CD4-positive, alpha-beta T cell (primary cell): ENCODE measurements around the gene MEIG1. TPM values are rescaled to one million over a fixed set of nuclear protein-coding genes. Genes with fewer than 3 reads are reported as not detected.
A peak's percentile ranks its signal among the peaks of the same experiment; 100 is the strongest.

Experiments used
- ATAC-seq: fragments of 200-7000 bp; cut with Tn5 transposase; one replicate; pipeline ENCODE4 v1.10.0; 2022; ENCODE audit warnings: mild to moderate bottlenecking; ENCODE audit not compliant: poor library complexity
- CTCF ChIA-PET: fragments of 350-600 bp; sonication (Branson Sonifier 250); formaldehyde crosslinking; loops from one replicate; lab custom pipeline; 2021; ENCODE audit warnings: antibody characterized with exemption, inconsistent platforms; lab: Charles Lee
- POLR2A ChIA-PET: fragments of 350-600 bp; sonication (Branson Sonifier 250); formaldehyde crosslinking; loops from one replicate; lab custom pipeline; 2021; ENCODE audit warnings: antibody characterized with exemption, inconsistent platforms; lab: Charles Lee
- DNase-seq, 14 experiments: peaks; one replicate each; pipeline ENCODE4 v3.0.0-alpha.2; 2013 to 2020; ENCODE audit warnings: mixed read lengths in 2 of 14
- H3K27ac ChIP-seq, 2 donors: one replicate each; pipeline versions ENCODE4 v1.5.1 to v1.7.0; 2013; ENCODE audit warnings: low read length in 2 of 2, low read depth in 1 of 2, mild to moderate bottlenecking in 1 of 2
- H3K27me3 ChIP-seq, 2 experiments: 1 replicate in 1 of 2; 2 replicates in 1 of 2; pipeline versions ENCODE4 v1.6.1 to v1.7.0; 2013; ENCODE audit warnings: low read length in 2 of 2, control low read depth in 1 of 2, mild to moderate bottlenecking in 1 of 2, moderate library complexity in 1 of 2; ENCODE audit not compliant: insufficient read depth in 2 of 2, control insufficient read depth in 1 of 2
- H3K36me3 ChIP-seq: one replicate; pipeline ENCODE4 v1.6.1; 2013; ENCODE audit warnings: low read length, control low read depth; ENCODE audit not compliant: insufficient read depth
- H3K4me1 ChIP-seq: one replicate; pipeline ENCODE4 v1.6.1; 2013; ENCODE audit warnings: low read length, control low read depth; ENCODE audit not compliant: insufficient read depth
- H3K4me3 ChIP-seq: one replicate; pipeline ENCODE4 v1.5.1; 2013; ENCODE audit warnings: mild to moderate bottlenecking, low read length, moderate library complexity
- H3K9me3 ChIP-seq, 2 experiments: 1 replicate in 1 of 2; 2 replicates in 1 of 2; pipeline versions ENCODE4 v1.6.1 to v1.7.0; 2013; ENCODE audit warnings: low read length in 2 of 2, mild to moderate bottlenecking in 2 of 2, control low read depth in 1 of 2, moderate library complexity in 1 of 2; ENCODE audit not compliant: control insufficient read depth in 1 of 2, insufficient read depth in 1 of 2
- H3K27ac Mint-ChIP-seq: one replicate; pipeline ENCODE4 v1.8.0; 2020; ENCODE audit warnings: mixed read lengths
- H3K27me3 Mint-ChIP-seq: one replicate; pipeline ENCODE4 v1.8.0; 2021; ENCODE audit warnings: mixed read lengths
- H3K36me3 Mint-ChIP-seq: one replicate; pipeline ENCODE4 v1.8.0; 2021; ENCODE audit warnings: low read depth, mixed read lengths
- H3K4me1 Mint-ChIP-seq: one replicate; pipeline ENCODE4 v1.8.0; 2021; ENCODE audit warnings: low read depth, mixed read lengths
- H3K4me3 Mint-ChIP-seq: one replicate; pipeline ENCODE4 v1.8.0; 2020; ENCODE audit warnings: mild to moderate bottlenecking, mixed read lengths
- H3K9me3 Mint-ChIP-seq: one replicate; pipeline ENCODE4 v1.8.0; 2020; ENCODE audit warnings: mixed read lengths
- CTCF ChIP-seq: fragments of 200-600 bp; IDR thresholded peaks from one replicate; pipeline ENCODE4 v1.8.0; 2022; ENCODE audit warnings: antibody characterized with exemption, mild to moderate bottlenecking
- intact Hi-C, 2 experiments: fragments of 100-400 bp; cut with DNase I in 1 of 2; cut with micrococcal nuclease in 1 of 2; formaldehyde crosslinking; loops; one replicate each; pipeline versions ENCODE4 v1.15.1 to v1.9.0; 2023 to 2025; cut with DNase I, micrococcal nuclease
- total RNA-seq, 174 experiments: library from RNA in 2 of 174; stranded (reverse) in 2 of 174; gene quantifications; one replicate each; pipeline ENCODE4 v1.2.3 and lab custom pipeline; 2021 to 2026

The MEIG1 gene
- total RNA-seq, 2 experiments from 2014 or later: not detected

GRCh38 chr10:14916600-14916999 is 42.6 kb upstream of the MEIG1 start:
- POLR2A ChIA-PET: no interaction called here
- Mint-ChIP-seq H3K4me1 (peaks cover 20% of the 10 kb centered on the region), H3K27ac (peak overlapping the region; percentile 65), H3K27me3 (no peaks in the 10 kb centered on the region), H3K9me3 (peaks cover 5% of the 10 kb centered on the region), H3K4me3 (no peak overlapping the region), H3K36me3 (peaks cover 98% of the 10 kb centered on the region)
- Histone ChIP-seq H3K27me3 (no peaks in the 10 kb centered on the region), H3K27ac (no peak overlapping the region), H3K4me3 (no peak overlapping the region), H3K36me3 (peaks cover 86% of the 10 kb centered on the region), H3K9me3 (peaks cover 4 to 17% of the 10 kb centered on the region in 2 experiments), H3K4me1 (no peaks in the 10 kb centered on the region)
- TF ChIP-seq CTCF: no peak
- intact Hi-C loops: no loop called here
- no peak for ATAC-seq
- CTCF ChIA-PET: no interaction called here
- DNase-seq: no peak

GRCh38 chr10:14917827-14918226 is 41.4 kb upstream of the MEIG1 start:
- ChIA-PET POLR2A (no interaction called here), CTCF (interaction anchor here (0.6 kb wide), 2 partner anchors 34 to 406 kb away, joined by 3 read pairs; no protein-coding TSS in a partner anchor)

GRCh38 chr10:14918964-14919363 is 40.2 kb upstream of the MEIG1 start:
- peaks cover 5% of the 10 kb centered on the region for H3K9me3 Mint-ChIP-seq
- TF ChIP-seq CTCF: no peak
- ChIA-PET CTCF (no interaction called here), POLR2A (no interaction called here)
- DNase-seq (no peak), ATAC-seq (no peak)
- peaks cover 98% of the 10 kb centered on the region for H3K36me3 Mint-ChIP-seq
- H3K9me3 ChIP-seq: peaks cover 4 to 17% of the 10 kb centered on the region in 2 experiments
- no peak overlapping the region for H3K4me3 Mint-ChIP-seq
- H3K4me1 ChIP-seq: no peaks in the 10 kb centered on the region
- H3K27me3 ChIP-seq: no peaks in the 10 kb centered on the region
- H3K27ac Mint-ChIP-seq: no peak overlapping the region
- peaks cover 18% of the 10 kb centered on the region for H3K4me1 Mint-ChIP-seq
- peaks cover 88% of the 10 kb centered on the region for H3K36me3 ChIP-seq
- H3K27ac ChIP-seq: no peak overlapping the region
- H3K27me3 Mint-ChIP-seq: no peaks in the 10 kb centered on the region
- intact Hi-C loops: no loop called here
- H3K4me3 ChIP-seq: no peak overlapping the region

More at GRCh38 chr10:14917827-14918226, 41.4 kb upstream of the MEIG1 start:
- H3K4me3 ChIP-seq: no peak overlapping the region
- no peaks in the 10 kb centered on the region for H3K27me3 ChIP-seq
- Mint-ChIP-seq H3K9me3 (peaks cover 5% of the 10 kb centered on the region), H3K36me3 (peaks cover 98% of the 10 kb centered on the region), H3K4me1 (peaks cover 19% of the 10 kb centered on the region), H3K27ac (no peak overlapping the region), H3K27me3 (no peaks in the 10 kb centered on the region), H3K4me3 (no peak overlapping the region)
- peaks cover 4 to 17% of the 10 kb centered on the region in 2 experiments for H3K9me3 ChIP-seq
- intact Hi-C loops: no loop called here
- no peak for DNase-seq
- no peak for TF ChIP-seq CTCF
- H3K4me1 ChIP-seq: no peaks in the 10 kb centered on the region
- no peak for ATAC-seq
- peaks cover 88% of the 10 kb centered on the region for H3K36me3 ChIP-seq
- H3K27ac ChIP-seq: no peak overlapping the region
